H9 (cell line): ENCODE measurements around the gene EZH1. TPM values are rescaled to one million over a fixed set of nuclear protein-coding genes. Genes with fewer than 3 reads are reported as not detected.

ENCODE experiments used
- DNase-seq: peaks from one replicate; pipeline ENCODE4 v3.0.0-alpha.2; 2017
- H2AFZ ChIP-seq: one replicate; pipeline ENCODE4 v1.6.1; 2013; ENCODE audit warnings: mild to moderate bottlenecking, low read length, control low read depth, moderate library complexity
- H2AK5ac ChIP-seq: 2 replicates; pipeline ENCODE4 v1.6.1; 2013; ENCODE audit warnings: low read length, control low read depth, mixed read lengths; ENCODE audit not compliant: insufficient read length
- H2BK120ac ChIP-seq: one replicate; pipeline ENCODE4 v1.6.1; 2013; ENCODE audit warnings: low read depth, mild to moderate bottlenecking, low read length, control low read depth, inconsistent platforms; ENCODE audit not compliant: poor library complexity, severe bottlenecking
- H2BK12ac ChIP-seq: 2 replicates; pipeline ENCODE4 v1.6.1; 2013; ENCODE audit warnings: low read length, control low read depth, mixed read lengths, low read depth; ENCODE audit not compliant: insufficient read length
- H2BK15ac ChIP-seq: 2 replicates; pipeline ENCODE4 v1.6.1; 2013; ENCODE audit warnings: low read depth, low read length, control low read depth
- H2BK20ac ChIP-seq: one replicate; pipeline ENCODE4 v1.6.1; 2013; ENCODE audit warnings: low read depth, mild to moderate bottlenecking, low read length, control low read depth, inconsistent platforms; ENCODE audit not compliant: poor library complexity, severe bottlenecking
- H2BK5ac ChIP-seq: 2 replicates; pipeline ENCODE4 v1.6.1; 2013; ENCODE audit warnings: low read length, control low read depth, mixed read lengths; ENCODE audit not compliant: insufficient read length
- H3K14ac ChIP-seq: 2 replicates; pipeline ENCODE4 v1.6.1; 2013; ENCODE audit warnings: low read length, control low read depth; ENCODE audit not compliant: insufficient read depth
- H3K18ac ChIP-seq: 2 replicates; pipeline ENCODE4 v1.6.1; 2013; ENCODE audit warnings: low read depth, mild to moderate bottlenecking, mixed read lengths, low read length, control low read depth; ENCODE audit not compliant: insufficient read length
- H3K23ac ChIP-seq: 2 replicates; pipeline ENCODE4 v1.6.1; 2013; ENCODE audit warnings: low read length, control low read depth, mixed read lengths, low read depth; ENCODE audit not compliant: insufficient read length
- H3K23me2 ChIP-seq: 2 replicates; pipeline ENCODE4 v1.6.1; 2013; ENCODE audit warnings: low read depth, mild to moderate bottlenecking, mixed read lengths, low read length, control low read depth; ENCODE audit not compliant: insufficient read length, poor library complexity, severe bottlenecking
- H3K27ac ChIP-seq: 2 replicates; pipeline ENCODE4 v1.5.1; 2013; ENCODE audit warnings: low read length, control low read depth, mixed read lengths, low read depth; ENCODE audit not compliant: insufficient read length
- H3K27me3 ChIP-seq: 2 replicates; pipeline ENCODE4 v1.6.1; 2013; ENCODE audit warnings: low read length, control low read depth, inconsistent platforms; ENCODE audit not compliant: insufficient read depth
- H3K4ac ChIP-seq: 2 replicates; pipeline ENCODE4 v1.6.1; 2013; ENCODE audit warnings: low read depth, mild to moderate bottlenecking, control low read depth, inconsistent platforms, low read length, moderate library complexity
- H3K4me1 ChIP-seq: 2 replicates; pipeline ENCODE4 v1.6.1; 2013; ENCODE audit warnings: low read length, control low read depth, inconsistent platforms; ENCODE audit not compliant: insufficient read depth
- H3K4me2 ChIP-seq: 2 replicates; pipeline ENCODE4 v1.6.1; 2013; ENCODE audit warnings: low read length, control low read depth, mixed read lengths; ENCODE audit not compliant: insufficient read length, insufficient read depth
- H3K56ac ChIP-seq: 2 replicates; pipeline ENCODE4 v1.6.1; 2013; ENCODE audit warnings: low read depth, mild to moderate bottlenecking, mixed read lengths, low read length, control low read depth; ENCODE audit not compliant: insufficient read length
- H3K79me1 ChIP-seq: 2 replicates; pipeline ENCODE4 v1.6.1; 2013; ENCODE audit warnings: low read depth, mild to moderate bottlenecking, moderate library complexity, low read length, control low read depth, inconsistent platforms; ENCODE audit not compliant: insufficient read depth, poor library complexity, severe bottlenecking
- H3K79me2 ChIP-seq: 2 replicates; pipeline ENCODE4 v1.6.1; 2013; ENCODE audit warnings: low read length, control low read depth, inconsistent platforms; ENCODE audit not compliant: insufficient read depth
- H3K9ac ChIP-seq: 2 replicates; pipeline ENCODE4 v1.6.1; 2013; ENCODE audit warnings: low read length, control low read depth, mixed read lengths; ENCODE audit not compliant: insufficient read length; ENCODE audit errors: extremely low read depth
- H3K9me3 ChIP-seq: one replicate; pipeline ENCODE4 v1.6.1; 2013; ENCODE audit warnings: low read depth, low read length, inconsistent platforms; ENCODE audit not compliant: control insufficient read depth
- H3T11ph ChIP-seq: one replicate; pipeline ENCODE4 v1.6.1; 2013; ENCODE audit warnings: mild to moderate bottlenecking, low read length, control low read depth, inconsistent platforms
- H4K20me1 ChIP-seq: one replicate; pipeline ENCODE4 v1.6.1; 2013; ENCODE audit not compliant: control insufficient read depth, insufficient read length, insufficient read depth
- H4K5ac ChIP-seq: 2 replicates; pipeline ENCODE4 v1.6.1; 2013; ENCODE audit warnings: low read depth, mild to moderate bottlenecking, mixed read lengths, low read length, control low read depth; ENCODE audit not compliant: insufficient read length
- H4K8ac ChIP-seq: replicated peaks from 2 replicates; pipeline ENCODE4 v1.6.1; 2013; ENCODE audit warnings: low read length, control low read depth, mixed read lengths, low read depth; ENCODE audit not compliant: insufficient read length
- H4K91ac ChIP-seq: 2 replicates; pipeline ENCODE4 v1.6.1; 2013; ENCODE audit warnings: low read depth, mild to moderate bottlenecking, moderate library complexity, mixed read lengths, low read length, control low read depth; ENCODE audit not compliant: insufficient read length
- H3K27ac Mint-ChIP-seq, 3 experiments: 2 replicates in 2 of 3; 3 replicates in 1 of 3; pipeline ENCODE4 v1.8.0; 2020 to 2021; ENCODE audit warnings: mixed read lengths in 3 of 3, mild to moderate bottlenecking in 1 of 3, moderate library complexity in 1 of 3
- H3K27me3 Mint-ChIP-seq: 2 replicates; pipeline ENCODE4 v1.8.0; 2021; ENCODE audit warnings: low read depth, mild to moderate bottlenecking, moderate library complexity, mixed read lengths
- H3K36me3 Mint-ChIP-seq, 3 experiments: 2 replicates in 2 of 3; 3 replicates in 1 of 3; pipeline ENCODE4 v1.8.0; 2020 to 2021; ENCODE audit warnings: low read depth in 3 of 3, mixed read lengths in 3 of 3; ENCODE audit not compliant: insufficient read depth in 1 of 3
- H3K4me1 Mint-ChIP-seq, 2 experiments: 2 replicates each; pipeline ENCODE4 v1.8.0; 2020; ENCODE audit warnings: mixed read lengths in 2 of 2
- H3K4me3 Mint-ChIP-seq, 2 experiments: 2 replicates in 1 of 2; 3 replicates in 1 of 2; pipeline ENCODE4 v1.8.0; 2020 to 2021; ENCODE audit warnings: mild to moderate bottlenecking in 2 of 2, mixed read lengths in 2 of 2, moderate library complexity in 1 of 2
- H3K9me3 Mint-ChIP-seq, 2 experiments: 2 replicates in 1 of 2; 3 replicates in 1 of 2; pipeline ENCODE4 v1.8.0; 2020; ENCODE audit warnings: mild to moderate bottlenecking in 2 of 2, mixed read lengths in 2 of 2, moderate library complexity in 1 of 2
- CTCF ChIP-seq: fragments of 200-600 bp; sonication (generic); conservative IDR thresholded peaks from 3 replicates; pipeline ENCODE4 v1.8.0; 2021; ENCODE audit warnings: antibody characterized with exemption, mild to moderate bottlenecking
- WGBS: extraction: QIAGEN DNeasy Blood & Tissue Kit; methylation state at CpG from one replicate; pipeline ENCODE4 v1.1.7; 2013; ENCODE audit warnings: missing lambda C conversion rate, low lambda C conversion rate, mixed read lengths; ENCODE audit not compliant: insufficient read length; ENCODE audit errors: extremely low coverage; 5-methylcytosine and 5-hydroxymethylcytosine counted together
- total RNA-seq: library from RNA; stranded (reverse); gene quantifications from 2 replicates; pipeline ENCODE4 v1.2.1, GENCODE V29; 2021

EZH1 gene
- total RNA-seq, 1 experiment from 2014 or later = 17.9 TPM

- H3K27me3 ChIP-seq = no peaks in the 10 kb centered on the region
- WGBS = no CpG with 5 or more reads among the region's 2 CpGs
- H3K23me2 ChIP-seq = no peaks in the 10 kb centered on the region
These were observed 23.8 kb downstream of the EZH1 start for GRCh38 chr17:42720996-42721583.

More at GRCh38 chr17:42720996-42721583, 23.8 kb downstream of the EZH1 start:
- Histone ChIP-seq H3T11ph (no peak overlapping the region), H3K4me1 (no peaks in the 10 kb centered on the region), H2BK20ac (no peak overlapping the region), H2BK12ac (no peak overlapping the region), H2BK120ac (no peak overlapping the region), H3K4me2 (no peak overlapping the region), H3K56ac (no peak overlapping the region), H4K8ac (no peak overlapping the region), H4K91ac (no peak overlapping the region), H2BK15ac (no peak overlapping the region), H2BK5ac (no peak overlapping the region), H3K23ac (no peak overlapping the region), H3K9me3 (no peaks in the 10 kb centered on the region), H4K20me1 (no peaks in the 10 kb centered on the region), H3K9ac (no peak overlapping the region), H4K5ac (no peak overlapping the region), H3K27ac (no peak overlapping the region), H2AK5ac (no peak overlapping the region), H3K14ac (no peak overlapping the region), H3K18ac (no peak overlapping the region), H3K79me1 (no peaks in the 10 kb centered on the region), H3K4ac (no peak overlapping the region), H3K79me2 (no peaks in the 10 kb centered on the region), H2AFZ (no peak overlapping the region)
- Mint-ChIP-seq H3K36me3 (peaks cover 17 to 66% (median 63%) of the 10 kb centered on the region in 3 experiments; a peak in 6 of 7 replicates), H3K27me3 (no peaks in the 10 kb centered on the region), H3K4me1 (no peaks in the 10 kb centered on the region), H3K27ac (no peak overlapping the region), H3K9me3 (no peaks in the 10 kb centered on the region), H3K4me3 (no peak overlapping the region)
- no peak for DNase-seq
- TF ChIP-seq CTCF = peak; percentile 75
